Stimulated activated effector memory CD8-positive, alpha-beta T cell treated with anti-CD3 and anti-CD28 coated beads, Interleukin-12 subunit alpha, Interleukin-12 subunit beta, amount 100 ng/mL, for 72 hours (primary cell): ENCODE data around the gene RSPO4.

Experiments
- ATAC-seq: fragments of 150-1000 bp; cut with Tn5 transposase; 2 replicates; pipeline ENCODE4 v1.10.0; 2021
- DNase-seq, 2 donors: peaks; one replicate each; pipeline ENCODE4 v3.0.0; 2021 to 2022; ENCODE audit warnings: low spot score in 2 of 2
- H3K27ac Mint-ChIP-seq: one replicate; pipeline ENCODE4 v1.8.0; 2022; ENCODE audit warnings: mild to moderate bottlenecking, mixed read lengths
- H3K36me3 Mint-ChIP-seq: one replicate; pipeline ENCODE4 v1.8.0; 2022; ENCODE audit warnings: mild to moderate bottlenecking, mixed read lengths
- H3K4me1 Mint-ChIP-seq: one replicate; pipeline ENCODE4 v1.8.0; 2022; ENCODE audit warnings: mixed read lengths
- H3K4me3 Mint-ChIP-seq: one replicate; pipeline ENCODE4 v1.8.0; 2022; ENCODE audit warnings: mild to moderate bottlenecking, mixed read lengths
- H3K9me3 Mint-ChIP-seq: one replicate; pipeline ENCODE4 v1.8.0; 2022; ENCODE audit warnings: mixed read lengths

The RSPO4 gene

DNA sequence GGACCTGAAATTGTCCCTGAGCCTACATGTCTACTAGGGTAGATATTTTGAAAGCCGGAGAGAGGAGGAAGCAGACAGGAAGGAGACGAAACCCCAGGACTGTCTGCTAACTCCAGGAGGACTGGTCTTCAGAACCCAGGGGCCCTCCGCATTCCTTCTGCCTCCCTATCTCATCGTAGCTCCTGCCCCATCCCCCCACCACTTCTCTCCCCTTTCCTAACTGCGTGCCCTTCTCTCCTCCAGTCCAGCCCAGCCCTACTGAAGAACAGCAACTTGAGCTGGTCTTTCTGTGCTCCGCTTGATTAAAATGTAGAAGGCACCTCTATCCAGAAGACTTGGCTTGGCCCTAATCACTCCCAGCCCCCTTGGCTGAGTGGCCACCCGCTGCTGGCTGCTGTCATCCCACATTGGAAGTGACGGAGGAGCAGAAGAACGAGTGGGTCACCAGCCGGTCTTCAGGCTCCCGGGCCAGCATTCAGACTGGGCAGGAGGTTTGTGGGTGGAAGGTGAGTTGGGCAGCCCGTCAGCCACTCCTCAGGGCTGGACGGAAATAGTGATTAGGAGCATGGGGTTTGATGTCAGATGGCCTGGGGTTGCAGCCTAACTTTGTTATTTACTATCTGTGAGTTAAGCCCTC is 57.2 kb downstream of the RSPO4 start:
- Mint-ChIP-seq H3K9me3 (no peaks in the 10 kb centered on the region), H3K27ac (no peak overlapping the region), H3K4me3 (no peak overlapping the region), H3K36me3 (no peaks in the 10 kb centered on the region), H3K4me1 (no peaks in the 10 kb centered on the region)
- ATAC-seq = no peak
- no peak for DNase-seq

DNA sequence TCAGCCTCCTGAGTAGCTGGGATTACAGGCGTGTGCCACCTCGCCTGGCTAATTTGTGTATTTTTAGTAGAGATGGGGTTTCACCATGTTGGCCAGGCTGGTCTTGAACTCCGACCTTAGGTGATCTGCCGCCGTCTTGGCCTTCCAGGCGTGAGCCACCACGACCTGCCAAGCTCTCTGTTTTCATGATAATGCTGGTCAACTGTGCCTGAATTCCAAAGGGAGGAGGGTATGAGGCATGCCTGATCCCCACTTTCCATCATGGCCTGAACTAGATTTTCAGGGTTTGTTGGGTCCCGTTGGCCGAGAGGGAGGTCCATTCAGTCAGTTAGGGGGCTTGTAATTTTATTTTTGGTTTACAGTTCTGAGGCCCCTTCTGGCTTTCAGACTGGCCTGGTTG is 58.0 kb downstream of the RSPO4 start:
- Mint-ChIP-seq H3K9me3 (no peaks in the 10 kb centered on the region), H3K27ac (no peak overlapping the region), H3K36me3 (no peaks in the 10 kb centered on the region), H3K4me1 (no peaks in the 10 kb centered on the region), H3K4me3 (no peak overlapping the region)
- no peak for ATAC-seq
- no peak for DNase-seq

DNA sequence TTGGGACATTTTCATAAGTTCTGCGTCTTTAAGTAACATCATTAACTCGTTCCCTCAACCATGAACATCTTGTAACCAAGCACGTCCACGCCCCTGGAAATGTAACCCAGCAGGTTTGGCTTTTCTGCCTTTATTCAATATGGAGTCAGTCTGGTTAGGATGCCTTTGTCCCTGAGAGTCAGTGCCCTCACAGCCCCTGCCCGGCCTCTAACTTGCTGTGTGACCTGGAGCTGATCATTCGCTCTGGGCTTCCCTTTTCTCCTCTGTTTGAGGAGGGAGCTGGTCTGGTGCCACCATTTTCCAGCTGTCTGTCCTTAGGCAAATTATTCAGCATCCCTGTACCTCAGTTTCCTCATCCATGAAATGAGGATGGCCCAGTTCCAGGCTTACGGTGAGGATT is 59.5 kb downstream of the RSPO4 start:
- Mint-ChIP-seq H3K9me3 (no peaks in the 10 kb centered on the region), H3K4me1 (no peaks in the 10 kb centered on the region), H3K27ac (peak overlapping the region; percentile 37), H3K4me3 (no peak overlapping the region), H3K36me3 (no peaks in the 10 kb centered on the region)
- DNase-seq (no peak), ATAC-seq (no peak)

DNA sequence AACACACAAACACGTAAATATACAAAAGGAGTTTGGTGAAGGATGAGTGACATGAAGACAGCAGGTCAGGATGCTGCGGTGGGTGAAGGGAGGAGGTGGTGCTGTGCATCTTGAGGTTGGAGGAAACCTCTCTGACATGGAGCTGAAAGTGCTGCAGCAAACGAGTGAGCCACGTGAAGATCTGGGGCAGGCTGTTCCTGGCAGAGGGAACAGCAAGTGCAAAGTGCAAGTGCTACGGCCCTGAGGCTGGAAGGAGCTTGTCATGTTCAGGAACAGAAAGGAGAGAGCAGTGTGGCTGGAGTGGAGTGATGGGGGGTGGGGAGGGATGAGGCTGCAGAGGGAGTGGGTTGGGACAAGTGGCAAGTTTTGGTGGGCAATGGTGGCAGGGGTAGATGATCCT is 61.2 kb downstream of the RSPO4 start:
- DNase-seq (no peak), ATAC-seq (no peak)
- H3K4me1 Mint-ChIP-seq = no peaks in the 10 kb centered on the region
- no peaks in the 10 kb centered on the region for H3K36me3 Mint-ChIP-seq
- H3K4me3 Mint-ChIP-seq = no peak overlapping the region
- H3K9me3 Mint-ChIP-seq = no peaks in the 10 kb centered on the region
- no peak overlapping the region for H3K27ac Mint-ChIP-seq

DNA sequence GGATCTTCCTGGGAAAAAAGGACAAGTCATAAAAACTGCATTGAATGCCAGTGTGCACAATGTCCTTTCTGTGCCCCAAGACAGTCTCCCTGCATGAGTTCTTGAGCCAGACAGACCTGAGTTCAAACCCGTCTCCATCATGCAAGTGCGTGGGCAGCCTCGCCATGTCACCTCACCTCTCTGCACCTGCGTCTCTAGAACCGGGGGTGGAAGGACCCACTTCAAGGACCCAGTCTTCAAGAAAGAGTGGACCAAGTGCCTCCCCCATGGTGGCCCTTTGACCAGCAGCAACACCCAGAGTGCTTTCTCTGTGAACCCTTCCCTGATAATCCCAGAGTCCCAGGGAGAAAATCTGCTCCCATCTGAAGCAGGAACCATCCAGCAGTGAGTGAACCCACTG is 62.5 kb downstream of the RSPO4 start:
- no peak for DNase-seq
- Mint-ChIP-seq H3K36me3 (no peaks in the 10 kb centered on the region), H3K9me3 (no peaks in the 10 kb centered on the region), H3K4me1 (no peaks in the 10 kb centered on the region), H3K4me3 (no peak overlapping the region), H3K27ac (no peak overlapping the region)
- ATAC-seq = no peak

DNA sequence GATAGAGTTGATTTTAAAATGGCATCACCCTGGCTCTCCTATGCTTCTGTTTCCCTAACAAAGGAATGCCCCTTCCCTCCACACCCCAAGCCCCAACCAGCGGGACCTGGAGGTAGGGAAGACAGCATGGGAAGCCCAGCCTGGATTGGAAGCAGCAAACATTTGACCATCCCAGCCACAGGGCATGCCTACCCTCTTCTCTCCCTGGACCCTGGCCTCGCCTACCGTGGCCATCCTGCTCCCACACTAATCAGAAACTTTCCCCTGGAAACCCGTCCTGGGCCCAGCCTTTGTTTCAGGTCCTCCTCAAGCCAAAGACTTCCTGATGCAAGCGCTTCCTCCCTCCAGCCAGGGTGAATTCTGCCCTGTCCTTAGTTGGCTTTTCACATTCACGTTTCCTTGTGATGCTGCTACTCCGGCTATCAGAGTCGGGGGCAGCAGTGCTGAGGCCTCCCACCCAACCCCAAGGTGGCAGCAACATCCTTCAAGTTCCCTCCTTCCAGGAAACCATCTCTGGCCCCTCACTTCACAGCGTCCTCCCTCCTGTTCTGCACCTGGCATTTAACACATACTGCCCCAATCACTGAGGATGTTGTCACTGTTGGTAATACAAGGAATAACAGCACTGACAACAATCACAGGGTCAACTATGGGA is 67.8 kb downstream of the RSPO4 start:
- ATAC-seq = no peak
- no peak for DNase-seq
- no peak overlapping the region for H3K27ac Mint-ChIP-seq
- no peaks in the 10 kb centered on the region for H3K4me1 Mint-ChIP-seq
- H3K36me3 Mint-ChIP-seq = no peaks in the 10 kb centered on the region
- peaks cover 9% of the 10 kb centered on the region for H3K9me3 Mint-ChIP-seq
- H3K4me3 Mint-ChIP-seq = no peak overlapping the region

DNA sequence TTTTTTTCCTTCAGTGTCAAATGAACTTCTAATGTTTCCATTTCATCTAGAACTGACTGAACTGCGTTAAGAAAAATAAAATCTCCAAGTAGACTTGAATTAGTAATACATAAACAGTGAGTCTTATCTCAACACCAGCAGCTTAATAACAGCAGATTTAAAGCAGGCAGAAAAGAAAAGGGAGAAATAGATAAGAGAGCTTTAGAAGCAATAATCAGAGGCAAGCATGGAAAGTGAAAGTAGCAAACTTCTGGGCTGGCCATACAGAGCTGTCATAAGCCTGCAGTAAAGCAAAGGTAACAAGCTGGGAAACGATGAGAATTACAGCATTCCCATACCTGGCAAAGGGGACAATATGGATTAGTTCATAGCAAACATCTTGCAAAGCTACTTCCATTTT is 69.1 kb downstream of the RSPO4 start:
- Mint-ChIP-seq H3K36me3 (no peaks in the 10 kb centered on the region), H3K27ac (no peak overlapping the region), H3K4me1 (no peaks in the 10 kb centered on the region), H3K9me3 (peaks cover 9% of the 10 kb centered on the region), H3K4me3 (no peak overlapping the region)
- DNase-seq (no peak), ATAC-seq (no peak)

DNA sequence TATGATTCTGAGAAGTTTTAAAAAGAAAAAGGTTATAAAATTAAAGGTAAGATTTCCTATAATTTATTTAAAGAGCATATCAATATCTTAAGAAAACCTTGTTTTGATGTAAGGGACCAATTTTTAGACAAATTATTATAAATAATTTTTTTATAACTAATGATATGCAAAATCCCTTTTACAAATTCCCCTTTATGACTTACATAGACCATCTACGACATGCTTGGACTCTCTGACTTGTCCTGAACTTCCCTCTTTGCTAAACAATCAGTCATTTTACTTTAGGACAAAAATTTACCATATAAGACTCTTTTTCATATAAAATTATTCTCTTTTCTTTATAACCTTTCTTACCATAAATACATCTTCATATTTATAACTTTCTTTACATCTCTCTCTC is 70.7 kb downstream of the RSPO4 start:
- Mint-ChIP-seq H3K4me3 (no peak overlapping the region), H3K9me3 (peaks cover 9% of the 10 kb centered on the region)
- DNase-seq = no peak

DNA sequence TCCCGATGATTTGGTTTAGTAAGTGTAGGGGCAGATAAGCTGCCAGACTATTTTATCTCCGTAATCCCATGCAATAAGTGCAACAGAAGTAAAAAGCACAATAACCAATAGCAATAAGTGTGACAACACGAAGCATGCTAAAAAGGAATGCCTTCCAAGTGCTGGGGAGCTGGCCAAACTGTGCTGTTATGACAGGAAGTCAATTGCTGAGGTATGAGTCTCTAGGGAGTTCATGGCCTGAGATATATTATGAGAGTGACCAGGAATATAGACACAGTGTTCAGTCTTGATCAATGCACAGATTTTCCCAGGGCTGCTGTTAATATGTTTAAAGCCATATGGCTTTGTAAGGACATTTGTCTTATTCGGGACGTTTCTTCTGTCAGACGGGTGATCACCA is 75.4 kb downstream of the RSPO4 start:
- H3K27ac Mint-ChIP-seq = no peak overlapping the region
- ATAC-seq (no peak), DNase-seq (no peak)
- H3K9me3 Mint-ChIP-seq = peaks cover 7% of the 10 kb centered on the region
- H3K36me3 Mint-ChIP-seq = no peaks in the 10 kb centered on the region
- H3K4me1 Mint-ChIP-seq = no peaks in the 10 kb centered on the region
- H3K4me3 Mint-ChIP-seq = no peak overlapping the region

More for the DNA sequence above, 70.7 kb downstream of the RSPO4 start:
- H3K36me3 Mint-ChIP-seq = no peaks in the 10 kb centered on the region
- H3K27ac Mint-ChIP-seq = no peak overlapping the region
- H3K4me1 Mint-ChIP-seq = no peaks in the 10 kb centered on the region
- no peak for ATAC-seq

DNA sequence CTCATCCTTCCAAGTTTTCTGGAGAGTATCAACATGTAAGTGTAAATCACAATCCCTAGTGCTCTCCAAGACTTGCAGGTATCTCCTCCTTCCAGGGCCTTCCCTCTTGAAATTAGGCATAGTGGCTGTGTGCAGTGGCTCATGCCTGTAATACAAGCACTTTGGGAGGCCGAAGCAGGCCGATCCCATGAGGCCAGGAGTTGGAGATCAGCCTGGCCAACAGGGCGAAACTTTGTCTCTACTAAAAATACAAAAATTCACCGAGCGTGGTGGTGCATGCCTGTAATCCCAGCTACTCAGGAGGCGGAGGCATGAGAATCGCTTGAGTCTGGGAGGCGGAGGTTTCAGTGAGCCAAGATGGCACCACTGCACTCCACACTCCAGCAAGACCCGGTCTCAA is 76.6 kb downstream of the RSPO4 start:
- ATAC-seq = no peak
- no peak for DNase-seq
- no peaks in the 10 kb centered on the region for H3K9me3 Mint-ChIP-seq
- H3K4me3 Mint-ChIP-seq = no peak overlapping the region
- H3K27ac Mint-ChIP-seq = no peak overlapping the region
- no peaks in the 10 kb centered on the region for H3K4me1 Mint-ChIP-seq
- no peaks in the 10 kb centered on the region for H3K36me3 Mint-ChIP-seq

DNA sequence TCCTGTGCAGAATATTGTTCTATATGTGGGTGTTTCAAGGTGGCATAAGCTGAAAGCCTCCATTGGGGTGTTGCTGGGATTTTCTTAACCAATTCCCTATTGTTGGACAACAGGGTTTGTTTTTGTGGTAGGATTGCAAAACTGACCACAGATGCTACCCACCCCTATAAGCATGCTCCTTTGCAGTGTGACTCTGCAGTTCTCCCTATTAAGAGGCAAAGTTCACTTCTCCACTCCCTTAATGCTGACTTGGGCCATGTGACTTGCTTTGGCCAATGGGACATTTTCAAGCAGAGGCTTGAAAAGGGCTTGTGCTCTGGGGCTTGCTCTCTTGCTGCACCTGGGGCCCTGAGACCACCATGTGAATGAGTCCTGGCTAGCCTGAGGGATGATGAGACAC is 77.5 kb downstream of the RSPO4 start:
- no peaks in the 10 kb centered on the region for H3K9me3 Mint-ChIP-seq
- no peak overlapping the region for H3K4me3 Mint-ChIP-seq
- no peaks in the 10 kb centered on the region for H3K36me3 Mint-ChIP-seq
- DNase-seq (no peak), ATAC-seq (no peak)
- no peak overlapping the region for H3K27ac Mint-ChIP-seq
- no peaks in the 10 kb centered on the region for H3K4me1 Mint-ChIP-seq

DNA sequence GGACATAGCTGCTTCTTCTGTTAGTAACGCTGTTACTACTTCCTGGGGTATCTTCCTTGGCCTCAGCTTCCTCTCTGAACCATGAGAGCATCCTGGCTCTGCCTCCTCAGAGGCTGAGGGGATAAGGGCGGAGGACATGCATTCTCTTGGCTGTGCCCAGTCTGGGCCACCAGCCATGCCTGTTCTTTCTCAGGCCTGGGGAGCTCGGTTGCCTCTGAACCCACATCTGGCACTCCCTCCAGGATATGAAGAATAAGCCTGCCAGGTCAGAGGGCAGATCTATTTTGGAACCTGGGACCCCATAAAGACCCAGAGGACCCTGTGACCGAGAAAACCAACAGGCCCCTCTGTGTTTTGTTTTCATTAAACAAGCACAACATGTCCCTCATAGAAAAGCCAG is 79.3 kb downstream of the RSPO4 start:
- Mint-ChIP-seq H3K36me3 (no peaks in the 10 kb centered on the region), H3K4me3 (no peak overlapping the region), H3K27ac (no peak overlapping the region), H3K9me3 (no peaks in the 10 kb centered on the region), H3K4me1 (no peaks in the 10 kb centered on the region)
- DNase-seq = no peak
- no peak for ATAC-seq

DNA sequence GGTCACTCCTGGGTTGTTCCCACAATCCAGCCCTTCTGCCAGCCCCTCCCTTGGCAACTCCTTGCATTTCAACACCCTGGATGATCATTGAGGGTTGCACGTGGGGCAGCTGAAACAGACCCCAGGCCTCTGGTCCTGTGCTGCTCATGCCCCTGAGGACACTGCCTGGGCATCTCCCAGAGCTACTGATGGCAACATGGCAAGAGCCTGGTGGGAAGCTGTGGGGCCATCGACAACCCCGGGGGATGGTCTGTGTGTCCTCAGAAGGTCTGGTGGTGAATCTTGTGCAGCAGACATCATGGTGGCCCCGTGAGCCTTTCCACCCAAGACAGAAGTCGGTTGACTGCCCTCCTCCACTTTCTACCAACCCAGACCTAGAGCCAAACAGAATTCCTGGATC is 81.0 kb downstream of the RSPO4 start:
- no peak for ATAC-seq
- H3K27ac Mint-ChIP-seq = no peak overlapping the region
- DNase-seq = no peak

DNA sequence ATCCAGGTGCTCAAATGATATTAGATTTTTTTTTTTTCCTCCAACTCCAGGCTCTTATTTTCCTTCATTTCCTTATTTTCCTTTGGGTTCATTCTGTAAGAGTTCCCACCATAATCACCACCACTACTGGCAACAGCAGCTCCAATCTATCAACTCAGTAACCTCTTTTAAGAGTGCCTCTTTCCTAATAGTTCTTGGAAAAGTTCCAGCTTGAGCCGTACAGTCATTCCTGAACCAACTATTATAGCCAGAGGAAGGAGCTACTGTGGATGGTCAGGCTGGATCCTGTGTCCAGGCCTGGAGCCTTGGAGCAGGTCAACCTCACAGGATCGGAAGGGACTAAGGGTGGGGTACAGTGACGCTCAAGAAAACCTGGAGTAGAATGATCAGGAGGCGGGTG is 81.8 kb downstream of the RSPO4 start:
- Mint-ChIP-seq H3K36me3 (no peaks in the 10 kb centered on the region), H3K4me1 (no peaks in the 10 kb centered on the region), H3K27ac (no peak overlapping the region), H3K4me3 (no peak overlapping the region), H3K9me3 (no peaks in the 10 kb centered on the region)
- DNase-seq (no peak), ATAC-seq (no peak)

More for the DNA sequence above, 81.0 kb downstream of the RSPO4 start:
- Mint-ChIP-seq H3K9me3 (no peaks in the 10 kb centered on the region), H3K36me3 (no peaks in the 10 kb centered on the region), H3K4me1 (no peaks in the 10 kb centered on the region), H3K4me3 (no peak overlapping the region)

DNA sequence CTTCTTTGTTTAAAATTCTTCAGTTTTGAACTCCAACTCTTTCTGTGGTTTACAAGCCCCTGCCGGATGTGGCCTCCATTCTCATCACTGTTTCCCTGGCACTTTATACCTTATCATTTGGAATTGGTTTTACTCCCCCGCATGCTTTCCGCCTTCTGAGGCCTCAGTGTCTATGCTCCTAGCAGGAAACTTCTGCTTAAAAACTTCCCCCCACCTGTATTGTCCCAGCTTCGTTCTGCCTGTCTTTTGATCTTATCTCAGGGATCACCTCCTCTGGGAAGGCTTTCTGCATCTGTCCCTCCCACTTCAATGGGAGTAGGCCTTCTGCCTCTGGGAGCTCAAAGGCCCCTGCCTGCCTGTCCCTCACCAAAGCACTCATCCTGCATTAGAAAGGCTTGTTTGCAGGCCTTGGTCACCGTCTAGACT is 82.6 kb downstream of the RSPO4 start:
- DNase-seq = no peak
- no peak for ATAC-seq
- Mint-ChIP-seq H3K9me3 (no peaks in the 10 kb centered on the region), H3K4me1 (no peaks in the 10 kb centered on the region), H3K36me3 (no peaks in the 10 kb centered on the region), H3K4me3 (no peak overlapping the region), H3K27ac (no peak overlapping the region)

DNA sequence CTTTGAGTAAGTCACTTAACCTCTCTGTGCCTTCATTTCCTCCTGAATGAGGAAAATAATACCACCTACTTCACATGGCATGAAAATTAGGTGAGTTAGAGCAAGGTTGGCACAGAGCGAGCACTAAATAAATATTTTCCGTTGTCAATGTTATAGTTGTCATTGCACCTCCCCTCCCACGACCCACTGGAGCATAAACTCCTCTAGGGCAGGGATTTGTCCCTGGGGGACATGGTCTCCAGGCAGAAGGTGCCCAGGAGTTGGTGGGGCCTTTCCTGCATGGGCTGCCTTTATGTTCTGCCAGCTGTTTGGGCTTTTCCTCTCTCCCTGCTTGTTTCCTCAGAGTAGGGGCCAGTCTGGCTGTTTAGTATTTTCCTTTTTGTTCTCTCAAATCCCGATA is 84.7 kb downstream of the RSPO4 start:
- no peak overlapping the region for H3K4me3 Mint-ChIP-seq
- H3K4me1 Mint-ChIP-seq = no peaks in the 10 kb centered on the region
- H3K36me3 Mint-ChIP-seq = no peaks in the 10 kb centered on the region
- no peak overlapping the region for H3K27ac Mint-ChIP-seq
- H3K9me3 Mint-ChIP-seq = no peaks in the 10 kb centered on the region
- ATAC-seq = no peak
- DNase-seq = no peak
